OCI-LY7 (cell line): ENCODE results near the gene CUBN.

Experiments
- CTCF ChIP-seq: fragments of 200-600 bp; sonication (generic); conservative IDR thresholded peaks from 2 replicates; pipeline ENCODE4 v1.5.1; 2014; ENCODE audit warnings: mild to moderate bottlenecking, antibody characterized with exemption, low read length, moderate library complexity, mixed read lengths
- EZH2phosphoT487 ChIP-seq: fragments of 200-600 bp; sonication (generic); IDR thresholded peaks from 2 replicates; pipeline ENCODE4 v1.6.1; 2018; ENCODE audit warnings: low read depth, borderline replicate concordance, mild to moderate bottlenecking, mixed run types, antibody characterized with exemption, low read length, moderate library complexity, mixed read lengths

GRCh38 chr10:16798571-16798970 lies 331.0 kb downstream of the CUBN start:
- TF ChIP-seq CTCF: no peak
- no peak for TF ChIP-seq EZH2phosphoT487
